AG09309 (cell line): Measurements from ENCODE around the gene KRT2.

Experiments used
- DNase-seq: peaks from one replicate; pipeline ENCODE4 v3.0.0-alpha.2; 2010; ENCODE audit warnings: low read depth
- H3K4me3 ChIP-seq: 2 replicates; pipeline ENCODE4 v1.5.1; 2011; ENCODE audit warnings: mild to moderate bottlenecking, low read depth, low read length, moderate library complexity; ENCODE audit not compliant: control insufficient read depth
- CTCF ChIP-seq: IDR thresholded peaks from 2 replicates; pipeline ENCODE4 v1.5.1; 2011; ENCODE audit warnings: mild to moderate bottlenecking, low read depth, low read length, inconsistent platforms; ENCODE audit not compliant: insufficient read depth, control insufficient read depth; ENCODE audit errors: missing control alignments

Gene KRT2

GRCh38 chr12:52695039-52695438 lies 43.0 kb upstream of the KRT2 start:
- TF ChIP-seq CTCF: no peak
- no peak for DNase-seq
- H3K4me3 ChIP-seq: no peak overlapping the region

- TF ChIP-seq CTCF: no peak
- H3K4me3 ChIP-seq: no peak overlapping the region
- DNase-seq: no peak
These were observed 42.1 kb upstream of the KRT2 start for GRCh38 chr12:52694151-52694550.

GRCh38 chr12:52693261-52693660 lies 41.2 kb upstream of the KRT2 start:
- H3K4me3 ChIP-seq: no peak overlapping the region
- no peak for DNase-seq
- TF ChIP-seq CTCF: no peak

GRCh38 chr12:52692254-52692653 lies 40.2 kb upstream of the KRT2 start:
- no peak overlapping the region for H3K4me3 ChIP-seq
- TF ChIP-seq CTCF: peak; percentile 8
- DNase-seq: no peak

- no peak for TF ChIP-seq CTCF
- no peak overlapping the region for H3K4me3 ChIP-seq
- DNase-seq: no peak
These were observed 39.8 kb upstream of the KRT2 start for GRCh38 chr12:52691841-52692150.

- H3K4me3 ChIP-seq: no peak overlapping the region
- TF ChIP-seq CTCF: no peak
- no peak for DNase-seq
These were observed 39.2 kb upstream of the KRT2 start for GRCh38 chr12:52691076-52691840.

GRCh38 chr12:52690351-52691075 lies 38.5 kb upstream of the KRT2 start:
- no peak overlapping the region for H3K4me3 ChIP-seq
- no peak for DNase-seq
- no peak for TF ChIP-seq CTCF
